Thyroid gland (tissue), 4 donors: ENCODE data around the gene PLAAT2.

Experiments used
- CTCF ChIP-seq, 6 experiments: fragments of 200-600 bp in 3 of 6; fragments of 450-650 bp in 3 of 6; sonication (generic) in 3 of 6; IDR thresholded peaks; one replicate each; pipeline ENCODE4 v1.5.1; 2016 to 2019; ENCODE audit warnings: antibody characterized with exemption in 6 of 6, mild to moderate bottlenecking in 2 of 6, inconsistent platforms in 1 of 6, moderate library complexity in 1 of 6
- POLR2A ChIP-seq, 2 donors: fragments of 450-650 bp; IDR thresholded peaks; one replicate each; pipeline ENCODE4 v1.6.1; 2017; ENCODE audit warnings: antibody characterized with exemption in 2 of 2, mild to moderate bottlenecking in 2 of 2, moderate library complexity in 1 of 2

- TF ChIP-seq CTCF (IDR thresholded peaks at IDR 0.05): no peak
- no peak for TF ChIP-seq POLR2A (IDR thresholded peaks at IDR 0.05)
Measured at GRCh38 chr11:63598556-63598955, 35.4 kb upstream of the PLAAT2 start.
